Medulla oblongata (tissue), 1 donor: ENCODE data around the gene NAV2.
"Not testable (repeated sequence)": the region's sequence is repeated elsewhere in the genome, so short reads cannot be mapped to it uniquely, and the experiment has no call there.

Experiments used
- DNase-seq: peaks from one replicate; pipeline ENCODE4 v3.0.0-alpha.2; 2015; ENCODE audit errors: extremely low spot score

Gene NAV2

GRCh38 chr11:20113149-20113438 lies 400.5 kb downstream of the NAV2 start:
- no peak for DNase-seq

DNA sequence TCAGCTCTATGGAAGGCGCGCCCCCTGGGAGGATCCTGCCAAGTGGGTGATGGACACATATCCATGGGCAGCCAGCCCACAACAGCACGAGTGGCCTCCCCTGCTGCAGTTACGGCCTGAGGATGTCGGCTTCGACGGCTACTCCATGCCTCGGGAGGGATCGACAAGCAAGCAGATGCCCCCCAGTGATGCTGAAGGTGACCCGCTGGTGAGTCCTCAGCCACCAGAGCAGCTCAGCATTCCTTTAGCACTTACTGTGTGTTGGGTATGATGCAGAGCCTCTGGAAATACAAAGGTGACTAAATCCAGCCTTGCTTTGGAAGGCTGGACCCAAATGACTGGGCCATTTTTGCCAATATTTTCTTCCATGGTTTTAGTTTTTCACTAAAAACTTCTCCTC lies 402.0 kb downstream of the NAV2 start:
- DNase-seq, result no peak

DNA sequence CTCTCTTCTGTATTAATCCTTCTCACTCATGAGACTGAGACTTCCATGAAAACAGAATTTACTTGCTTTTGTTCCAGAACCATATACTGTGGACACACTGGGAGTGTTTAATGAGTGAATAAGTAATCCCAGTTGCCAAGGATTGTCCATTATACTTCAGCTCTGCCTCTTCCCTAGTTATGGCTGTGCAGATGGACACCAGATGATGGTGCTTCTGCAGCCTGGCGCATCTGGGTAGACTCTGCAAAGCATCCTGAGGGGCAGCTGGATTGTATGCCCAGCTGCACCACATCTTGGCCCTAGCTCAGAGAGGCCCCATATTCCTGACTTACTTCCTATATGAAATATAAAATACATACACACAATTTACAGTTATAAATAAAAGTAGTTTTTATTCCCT lies 404.2 kb downstream of the NAV2 start:
- DNase-seq, result no peak

GRCh38 chr11:20117291-20117690 lies 404.7 kb downstream of the NAV2 start:
- no peak for DNase-seq

DNA sequence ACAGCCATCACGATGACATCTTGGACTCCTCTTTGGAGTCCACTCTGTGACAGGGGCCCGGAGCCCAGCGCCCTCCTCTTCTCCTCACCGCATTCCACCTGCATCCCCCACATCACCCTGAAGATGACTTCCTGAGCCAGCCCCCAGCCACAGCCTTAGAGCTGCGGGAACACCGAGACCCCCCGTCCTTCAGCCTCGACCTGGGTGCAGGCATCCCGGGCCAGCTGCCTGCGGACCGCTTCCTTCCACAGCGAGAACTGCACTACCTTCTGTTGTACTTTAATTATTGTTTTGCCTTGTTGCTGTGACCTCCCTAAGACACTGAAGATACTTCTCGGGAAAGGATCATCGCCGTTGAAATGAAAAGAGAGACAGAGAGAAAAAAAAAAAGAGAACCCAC lies 405.6 kb downstream of the NAV2 start:
- DNase-seq, result no peak

GRCh38 chr11:20119315-20119714 lies 406.7 kb downstream of the NAV2 start:
- DNase-seq, result no peak

DNA sequence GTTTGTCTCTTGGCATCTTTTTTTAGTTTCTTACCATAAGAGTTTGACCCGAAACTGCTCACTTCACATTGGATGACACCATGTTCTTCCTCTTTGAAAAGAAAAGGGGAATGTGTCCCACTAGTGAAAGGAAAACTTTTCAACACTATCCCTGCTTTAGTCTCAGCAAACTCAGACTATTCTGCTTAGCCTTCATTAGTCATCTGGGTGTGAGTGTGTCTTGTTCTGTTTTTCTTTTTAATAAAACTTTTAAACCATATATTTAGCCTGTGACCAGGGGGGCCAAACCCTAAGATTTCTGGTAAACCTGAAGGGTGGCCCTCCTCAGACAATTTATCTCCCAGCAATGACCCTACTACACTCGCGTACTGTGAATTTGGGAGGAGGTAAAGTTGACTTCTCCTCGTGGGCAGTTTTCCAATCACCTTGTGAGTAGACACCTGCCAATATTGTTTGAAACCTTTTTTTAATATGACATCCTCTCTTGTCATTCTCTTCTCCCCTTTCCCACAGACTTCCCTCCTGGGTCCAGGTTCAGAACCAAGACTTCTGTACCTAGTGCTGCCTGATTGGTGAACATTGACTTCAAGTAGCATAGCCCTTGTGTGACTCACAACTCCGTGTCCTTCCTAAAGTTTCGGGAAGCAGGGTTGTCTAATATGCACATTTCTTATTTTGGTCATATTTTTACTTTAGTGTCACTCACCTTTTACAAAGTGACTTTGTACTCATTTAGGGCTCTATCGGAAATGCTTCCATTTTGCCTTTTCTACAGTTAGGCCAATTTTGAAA lies 407.7 kb downstream of the NAV2 start:
- DNase-seq, result no peak

GRCh38 chr11:20122131-20122530 lies 409.5 kb downstream of the NAV2 start:
- DNase-seq, result no peak

DNA sequence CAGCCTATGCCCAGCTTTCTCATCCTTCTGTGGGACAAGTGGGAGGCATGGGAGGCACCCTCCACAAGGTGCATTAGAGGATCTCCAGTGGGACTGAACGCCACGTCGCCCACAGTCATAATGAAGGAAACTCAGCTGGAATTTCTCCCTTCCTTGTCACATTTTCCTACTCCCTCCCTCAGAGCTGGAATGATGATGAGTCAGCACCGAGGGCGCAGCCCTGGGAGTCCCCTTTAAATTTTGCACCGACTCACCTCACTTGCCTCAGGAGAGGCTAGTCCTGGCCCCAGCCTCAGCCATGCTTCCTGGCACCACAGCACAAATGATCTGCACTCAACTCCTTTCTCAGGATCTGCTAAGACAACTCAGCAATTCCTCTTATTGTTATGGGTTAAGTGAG lies 413.3 kb downstream of the NAV2 start:
- no peak for DNase-seq

DNA sequence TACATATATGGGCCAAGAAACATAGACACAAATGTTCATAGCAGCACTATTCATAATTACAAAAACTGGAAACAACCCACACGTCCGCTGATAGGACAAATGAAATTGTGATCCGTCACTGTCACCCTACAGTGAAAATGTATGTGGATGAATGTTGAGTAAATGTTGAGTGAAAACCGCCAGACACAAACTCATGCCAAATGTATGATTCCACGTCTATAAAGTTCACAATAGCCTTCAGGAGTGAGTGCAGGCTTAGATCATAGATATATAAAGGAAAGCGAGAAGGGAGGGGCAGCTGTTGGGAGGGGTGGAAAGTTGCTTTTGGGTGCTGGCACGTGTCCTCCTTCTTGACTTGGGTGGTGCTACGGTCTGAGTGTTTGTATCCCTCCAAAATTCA lies 414.1 kb downstream of the NAV2 start:
- no peak for DNase-seq

DNA sequence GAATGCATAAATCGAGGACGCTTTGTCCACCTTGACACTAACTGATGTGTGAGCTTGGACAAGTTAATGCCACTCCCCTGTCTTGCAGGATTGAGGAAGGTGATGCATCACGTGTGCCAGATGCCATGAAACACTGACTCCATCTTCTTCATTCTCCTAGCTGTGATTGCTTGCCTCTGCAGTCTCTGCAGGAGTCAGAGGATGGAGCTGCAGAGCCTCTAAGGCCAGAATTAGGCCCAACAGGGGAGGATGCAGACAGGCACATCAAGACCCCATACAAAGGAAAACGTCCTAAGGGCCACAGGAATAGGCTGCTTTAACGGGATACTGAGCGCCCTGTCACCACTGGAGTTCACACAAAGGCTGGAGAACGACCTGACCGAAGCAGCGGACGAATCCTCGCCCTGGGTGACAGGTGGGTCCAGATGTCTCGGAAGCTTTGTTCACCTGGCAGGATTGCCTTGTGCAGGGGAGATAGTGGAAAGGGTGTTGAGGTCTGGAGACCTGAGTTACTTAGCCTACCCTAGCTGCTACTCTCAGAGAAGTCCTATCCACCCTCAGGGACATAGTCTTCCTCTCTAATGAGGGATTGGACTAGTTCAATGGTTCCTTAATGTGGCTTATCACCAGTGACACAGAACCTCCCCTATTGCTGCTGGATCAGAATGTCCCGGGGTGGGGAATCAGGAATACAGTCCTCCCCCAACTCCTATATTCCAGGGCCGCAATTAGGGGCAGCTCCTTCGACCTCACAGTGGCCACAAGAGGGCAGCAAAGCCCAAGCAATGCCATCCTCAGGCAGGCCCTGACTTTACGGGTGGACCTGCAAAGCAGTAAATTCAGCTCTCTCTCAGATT lies 415.3 kb downstream of the NAV2 start:
- DNase-seq, result peak; percentile 87

DNA sequence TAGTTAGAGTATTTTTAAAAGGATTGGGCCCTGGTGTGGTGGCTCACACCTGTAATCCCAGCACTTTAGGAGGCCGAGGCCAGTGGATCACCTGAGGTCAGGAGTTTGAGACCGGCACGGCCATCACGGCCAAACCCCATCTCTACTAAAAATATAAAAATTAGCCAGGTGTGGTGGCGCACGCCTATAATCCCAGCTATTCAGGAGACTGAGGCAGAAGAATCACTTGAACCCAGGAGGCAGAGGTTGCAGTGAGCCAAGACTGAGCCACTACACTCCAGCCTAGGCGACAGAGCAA lies 415.8 kb downstream of the NAV2 start:
- not testable (repeated sequence) for DNase-seq

GRCh38 chr11:20129665-20130064 lies 417.0 kb downstream of the NAV2 start:
- no peak for DNase-seq

- DNase-seq, result peak; percentile 76
Measured at GRCh38 chr11:20131788-20132666, 419.4 kb downstream of the NAV2 start.

GRCh38 chr11:20132667-20133039 lies 420.0 kb downstream of the NAV2 start:
- DNase-seq, result no peak

- no peak for DNase-seq
Measured at GRCh38 chr11:20134991-20135736, 422.5 kb downstream of the NAV2 start.

DNA sequence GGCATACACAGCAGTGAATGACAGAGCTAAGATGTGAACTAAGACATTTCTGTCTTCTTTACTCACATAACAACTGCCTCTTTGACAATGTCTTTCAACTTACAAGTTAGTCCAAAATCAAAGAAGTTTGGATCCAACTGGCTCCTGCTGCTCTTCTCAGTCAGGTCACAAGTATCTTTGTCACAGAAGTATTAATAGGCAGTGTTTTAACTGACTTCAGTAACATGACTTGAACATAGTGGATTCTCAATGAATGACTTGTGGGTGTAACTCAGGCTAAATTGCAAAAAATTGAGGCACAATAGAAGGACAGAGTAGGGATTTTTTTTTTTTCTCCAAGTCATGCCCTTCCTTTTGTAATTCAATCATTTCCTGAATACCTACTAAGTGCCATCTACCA lies 425.0 kb downstream of the NAV2 start:
- DNase-seq, result no peak

- no peak for DNase-seq
Measured at GRCh38 chr11:20138707-20139106, 426.1 kb downstream of the NAV2 start.

DNA sequence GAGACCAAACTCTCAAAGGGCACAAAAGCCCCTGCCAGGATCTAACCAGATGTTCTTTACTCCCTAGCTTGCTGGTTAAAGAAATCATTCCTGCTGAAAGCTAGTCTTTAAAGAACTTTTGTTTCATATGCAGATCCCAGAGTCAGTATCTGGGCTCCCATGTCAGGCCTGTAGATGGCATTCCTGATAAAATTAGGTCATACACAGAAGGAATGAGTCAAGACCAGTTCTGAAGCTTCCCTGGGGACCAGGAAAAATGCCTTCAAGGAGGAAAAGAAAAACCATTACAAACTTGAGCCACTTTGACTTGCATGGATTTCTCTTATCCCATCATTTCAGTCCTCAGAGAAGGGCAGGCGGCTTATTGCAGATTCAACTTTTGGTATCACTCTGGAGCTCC lies 441.7 kb downstream of the NAV2 start:
- no peak for DNase-seq

GRCh38 chr11:20155683-20156279 lies 443.1 kb downstream of the NAV2 start:
- no peak for DNase-seq

DNA sequence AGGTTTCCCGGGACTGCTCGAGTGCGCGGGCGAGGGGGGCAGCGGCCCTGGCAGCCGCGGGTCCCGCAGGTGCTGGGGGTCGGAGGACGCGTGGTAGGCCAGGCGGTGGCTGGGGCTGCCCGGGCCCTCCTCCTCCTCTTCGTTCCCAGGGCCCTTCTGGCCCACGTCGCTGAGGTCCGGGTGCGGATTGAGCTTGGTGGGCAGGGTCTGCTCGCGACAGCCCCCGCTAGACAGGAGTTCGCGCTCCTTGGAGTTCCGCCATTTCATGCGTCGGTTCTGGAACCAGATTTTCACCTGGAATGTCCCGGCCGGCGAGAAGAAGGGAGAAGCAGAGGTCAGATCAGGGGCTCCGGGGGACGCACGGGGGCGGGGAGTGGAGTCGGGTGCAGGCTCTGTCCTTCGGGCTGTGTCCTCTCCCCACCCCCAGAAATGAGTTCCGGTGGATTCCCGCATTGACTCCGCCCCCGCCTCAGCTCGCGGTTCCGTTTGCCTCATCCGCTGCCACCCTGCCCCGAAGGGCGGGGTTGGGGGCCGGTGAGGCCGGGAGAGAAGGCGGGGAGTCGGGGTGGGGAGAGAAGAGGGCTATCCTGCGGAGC lies 443.7 kb downstream of the NAV2 start:
- DNase-seq, result no peak
